GM04504 (cell line): Measurements from ENCODE around the gene FMC1.
A peak's percentile ranks its signal among the peaks of the same experiment; 100 is the strongest.

Experiments used
- DNase-seq: peaks from one replicate; pipeline ENCODE4 v3.0.0-alpha.2; 2012; ENCODE audit warnings: low read depth

The FMC1 gene

DNA sequence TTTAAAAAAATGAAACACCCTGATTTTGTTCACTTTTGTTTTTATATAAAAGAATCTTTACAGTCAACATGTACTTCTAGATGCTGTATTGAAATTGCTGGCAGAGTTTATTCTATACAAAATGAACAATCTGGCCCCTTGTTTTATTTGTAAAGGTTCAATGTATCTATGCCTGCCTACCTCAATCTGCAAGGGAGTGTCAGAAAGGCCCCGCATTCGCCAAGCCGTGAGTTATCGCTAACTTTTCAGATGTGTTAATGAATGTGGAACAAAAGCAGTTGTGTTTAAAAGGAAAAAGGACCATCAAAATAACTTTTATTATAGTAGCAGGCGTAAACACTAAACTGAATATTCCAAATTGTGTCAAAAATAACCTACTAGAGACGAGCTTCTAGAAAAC lies 33.1 kb downstream of the FMC1 start:
- no peak for DNase-seq

DNA sequence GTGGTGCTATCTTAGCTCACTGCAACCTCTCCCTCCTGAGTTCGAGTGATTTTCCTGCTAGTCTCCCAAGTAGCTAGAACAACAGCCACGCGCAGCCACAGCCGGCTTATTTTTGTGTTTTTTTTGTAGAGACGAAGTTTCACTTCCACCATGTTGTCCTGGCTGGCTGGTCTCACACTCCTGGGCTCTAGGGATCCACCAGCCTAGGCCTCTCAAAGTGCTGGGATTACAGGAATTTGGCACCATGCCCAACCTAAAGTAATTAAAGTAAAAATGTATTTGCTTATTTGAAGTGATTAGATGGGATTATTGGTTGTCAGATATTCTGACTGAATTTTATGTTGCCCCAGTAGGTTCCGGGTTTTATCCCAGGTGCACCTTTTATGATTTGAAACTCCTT lies 41.3 kb downstream of the FMC1 start:
- DNase-seq: no peak

GRCh38 chr7:139384611-139385010 lies 43.5 kb downstream of the FMC1 start:
- DNase-seq: no peak

DNA sequence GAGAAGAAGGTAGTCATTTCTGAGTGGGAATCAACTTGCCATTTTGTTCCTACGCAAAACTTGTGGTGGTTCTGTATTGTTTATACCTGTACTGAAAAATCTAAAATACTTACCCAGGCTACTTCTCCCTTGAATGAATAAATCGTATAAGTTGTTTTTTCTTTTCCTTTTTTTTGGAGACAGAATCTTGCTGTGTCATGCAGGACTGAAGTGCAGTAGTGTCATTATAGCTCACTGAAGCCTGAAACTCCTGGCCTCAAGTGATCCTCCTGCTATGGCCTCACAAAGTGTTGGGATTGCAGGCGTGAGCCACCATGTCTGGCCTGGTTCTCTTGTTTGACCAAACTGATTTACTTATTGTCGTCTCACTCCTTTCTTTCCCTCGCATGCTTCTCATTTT lies 46.5 kb downstream of the FMC1 start:
- no peak for DNase-seq

DNA sequence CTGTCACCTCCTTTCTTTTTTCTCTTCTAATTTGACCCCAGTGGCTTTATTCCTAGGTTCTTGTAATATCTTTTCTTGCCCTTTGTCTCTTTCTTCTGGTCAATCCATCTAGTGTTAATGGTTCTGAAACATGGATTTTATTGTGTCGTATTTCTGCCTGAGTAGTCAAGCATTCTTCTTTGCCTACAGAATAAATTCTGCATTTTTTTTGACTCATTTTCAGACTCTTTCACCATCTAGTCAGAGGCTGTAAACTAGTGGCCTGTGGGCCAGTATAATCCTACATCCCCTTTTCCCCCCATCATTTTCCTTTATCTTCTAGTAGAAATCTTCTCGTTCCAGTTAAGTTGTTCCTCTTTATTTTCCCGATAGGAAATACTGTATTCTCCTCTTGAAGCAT lies 48.0 kb downstream of the FMC1 start:
- no peak for DNase-seq

GRCh38 chr7:139389774-139390173 lies 48.6 kb downstream of the FMC1 start:
- DNase-seq: no peak

GRCh38 chr7:139393621-139394211 lies 52.6 kb downstream of the FMC1 start:
- DNase-seq: peak; percentile 10

DNA sequence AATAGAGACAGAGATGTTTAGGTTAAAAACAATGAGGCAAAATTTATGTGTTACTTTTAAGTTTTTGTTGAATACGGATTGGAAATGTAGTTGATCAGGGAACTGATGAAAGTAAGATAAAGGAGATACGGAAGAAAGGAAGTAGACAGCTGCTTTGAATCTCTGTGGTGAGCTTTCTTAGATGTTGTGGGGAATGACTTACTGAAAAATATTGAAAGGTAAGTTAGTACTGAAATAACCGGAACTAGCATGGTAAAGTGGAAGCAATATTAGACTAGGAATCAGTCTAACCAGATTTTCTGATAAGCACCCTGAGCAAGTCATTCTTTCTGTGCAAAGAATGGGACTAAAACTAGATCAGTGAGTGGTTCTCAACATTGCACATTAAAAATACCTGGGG lies 53.4 kb downstream of the FMC1 start:
- DNase-seq: no peak
